NCI-H2171 treated with DMSO at 0.1 percent for 48 hours (cell line): ENCODE results near the gene GADD45GIP1.
A peak's percentile ranks its signal among the peaks of the same experiment; 100 is the strongest.

Experiments
- DNase-seq: peaks from one replicate; lab custom pipeline; 2025; lab: John Stamatoyannopoulos, UW

The GADD45GIP1 gene

GRCh38 chr19:12956446-12957388 lies at the start of gene GADD45GIP1:
Gene GADD45GIP1 (minus strand): TSS chr19:12957223. CDS start chr19:12957212, 11 bp downstream.
- DNase-seq = peak; percentile 77

GRCh38 chr19:13005861-13006370 lies 48.9 kb upstream of the GADD45GIP1 start:
- no peak for DNase-seq

DNA sequence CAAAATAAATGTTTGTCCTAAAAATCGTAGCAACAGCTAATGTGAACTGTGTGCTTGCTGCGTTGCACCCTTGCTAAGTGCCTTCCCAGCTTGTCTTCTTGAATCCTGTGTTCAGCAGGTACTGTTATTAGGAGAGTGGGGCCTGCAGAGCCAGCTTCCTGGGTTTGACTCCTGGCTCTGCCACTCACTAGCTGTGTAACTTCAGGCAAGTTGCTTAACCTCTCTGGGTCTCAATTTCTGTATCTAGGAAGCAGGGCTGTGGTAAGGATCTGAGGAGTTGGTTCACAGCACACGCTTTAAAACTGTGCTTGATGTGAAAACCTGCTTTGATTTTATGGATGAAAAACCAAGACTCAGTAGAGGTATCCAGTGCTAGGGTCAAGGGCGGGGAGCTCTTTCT lies 48.2 kb upstream of the GADD45GIP1 start:
- no peak for DNase-seq

DNA sequence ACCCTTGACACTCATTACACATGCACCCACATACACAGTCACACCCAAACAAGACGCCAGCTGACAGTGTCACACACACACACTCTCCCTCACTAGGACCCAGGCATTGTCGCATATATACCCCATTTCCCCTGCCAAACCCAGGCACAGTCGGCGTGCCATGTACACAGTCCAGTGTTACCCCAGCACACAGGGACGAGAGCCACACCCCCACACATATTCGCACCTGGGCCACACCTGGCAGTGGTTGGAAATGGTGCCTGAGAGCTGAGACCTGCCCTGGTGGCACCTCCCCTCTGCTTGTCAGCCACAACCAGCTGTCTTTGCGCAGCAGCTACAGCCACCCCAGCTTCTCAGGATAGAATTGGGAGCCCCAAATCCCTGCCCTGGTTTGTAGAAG lies 47.2 kb upstream of the GADD45GIP1 start:
- DNase-seq = no peak

DNA sequence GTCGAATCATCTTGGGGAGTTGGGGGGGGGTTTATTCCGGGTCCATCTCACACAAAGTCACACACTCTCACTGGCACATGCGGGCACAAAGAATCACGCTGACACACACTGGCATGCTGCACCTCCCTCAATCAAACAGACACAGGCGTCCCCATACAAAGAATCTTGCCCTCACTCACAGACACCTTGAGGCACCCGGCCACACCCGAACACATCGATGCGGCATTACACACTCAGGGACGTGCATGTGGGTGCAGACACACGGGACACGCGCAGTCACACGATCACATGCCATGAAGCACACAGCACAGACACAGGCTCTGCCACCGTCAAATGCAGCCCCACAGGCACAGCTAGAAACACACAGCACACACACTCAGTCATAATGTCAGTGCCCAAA lies 46.1 kb upstream of the GADD45GIP1 start:
- no peak for DNase-seq

GRCh38 chr19:13002166-13002898 lies 45.3 kb upstream of the GADD45GIP1 start:
- DNase-seq = no peak

- no peak for DNase-seq
Measured at GRCh38 chr19:13001502-13002165, 44.6 kb upstream of the GADD45GIP1 start.

GRCh38 chr19:13001166-13001501 lies 44.1 kb upstream of the GADD45GIP1 start:
- DNase-seq = no peak

- no peak for DNase-seq
Measured at GRCh38 chr19:12997967-12998940, 41.2 kb upstream of the GADD45GIP1 start.

- DNase-seq = no peak
Measured at GRCh38 chr19:12997179-12997966, 40.4 kb upstream of the GADD45GIP1 start.

DNA sequence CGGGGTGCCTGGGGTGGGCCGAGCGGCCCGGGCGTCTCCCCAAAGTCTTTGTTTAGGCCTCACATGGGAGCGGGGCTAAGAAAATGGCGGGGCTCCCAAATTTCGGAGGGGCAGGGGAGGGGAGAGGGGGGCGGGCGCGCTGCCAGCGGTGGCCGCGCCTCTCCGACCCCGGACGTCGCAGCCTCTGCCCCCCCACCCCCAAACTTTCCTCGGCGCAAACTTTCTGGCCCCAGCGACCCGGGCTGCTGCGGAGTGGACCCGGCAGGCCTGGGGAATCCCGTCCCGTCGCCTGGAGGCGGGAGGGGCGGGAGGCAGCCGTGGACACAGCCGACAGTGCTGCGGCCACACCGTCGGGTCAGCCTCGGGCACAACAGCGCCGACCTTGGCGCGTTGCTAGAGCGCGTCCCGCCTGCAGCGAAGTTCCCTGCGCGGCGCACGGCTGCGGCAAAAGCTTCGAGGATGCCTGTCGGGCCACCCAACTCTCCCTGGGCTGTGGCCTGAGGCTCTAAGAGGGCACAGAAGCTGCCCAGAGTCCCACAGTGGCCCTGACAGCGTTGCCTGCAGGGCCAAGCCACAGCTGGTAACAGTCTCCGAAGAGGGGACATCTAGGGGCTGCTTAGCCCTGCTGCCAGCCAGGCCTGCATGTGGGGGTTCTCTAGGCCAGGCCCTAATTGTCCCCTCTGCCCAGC lies 39.5 kb upstream of the GADD45GIP1 start:
- DNase-seq = no peak

DNA sequence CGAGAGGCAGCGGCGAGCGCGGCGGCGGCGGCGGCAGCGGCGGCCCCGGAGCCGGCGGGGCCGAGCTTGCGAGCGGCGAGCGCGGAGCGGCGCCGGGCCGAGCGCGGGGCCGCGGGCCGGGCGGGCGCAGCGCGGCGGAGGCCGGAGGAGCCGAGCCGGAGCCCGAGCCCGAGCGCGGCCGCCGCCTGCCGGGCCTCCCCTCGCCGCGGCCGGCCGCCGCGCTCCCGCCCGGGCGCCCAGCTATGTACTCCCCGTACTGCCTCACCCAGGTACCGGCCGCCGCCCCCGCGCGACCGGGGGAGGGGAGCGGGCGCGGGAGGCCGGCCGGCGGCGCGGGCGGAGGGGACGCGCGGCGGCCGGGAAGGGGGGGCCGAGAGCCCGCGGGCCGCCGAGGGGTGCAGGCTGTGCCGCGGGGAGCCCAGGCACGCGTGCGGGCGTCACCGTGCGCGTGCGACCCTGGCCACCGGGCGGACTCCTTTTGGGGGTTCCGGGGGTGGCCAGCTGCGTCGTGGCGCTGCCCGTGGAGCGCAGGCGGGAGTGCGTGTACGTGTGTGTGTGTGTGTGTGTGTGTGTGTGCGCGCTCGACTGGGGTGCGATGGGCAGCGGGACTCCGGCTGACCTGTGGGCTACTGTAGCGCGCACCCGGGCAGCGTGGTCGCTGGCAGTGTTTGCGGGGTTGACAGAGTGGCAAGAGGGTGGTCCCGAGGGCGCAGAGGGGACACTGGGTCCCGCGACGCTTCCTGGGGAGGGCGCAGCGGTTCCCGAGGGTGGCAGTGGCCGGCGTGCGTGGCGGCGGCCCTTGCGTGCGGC lies 38.8 kb upstream of the GADD45GIP1 start:
- DNase-seq = no peak

GRCh38 chr19:12994701-12995595 lies 37.9 kb upstream of the GADD45GIP1 start, which contains the start of gene NFIX:
Gene NFIX (plus strand): TSS chr19:12995475. CDS start chr19:12995838, 363 bp downstream.
- DNase-seq = no peak

- no peak for DNase-seq
Measured at GRCh38 chr19:12993562-12993961, 36.5 kb upstream of the GADD45GIP1 start.

GRCh38 chr19:12992729-12993128 lies 35.7 kb upstream of the GADD45GIP1 start:
- no peak for DNase-seq

- no peak for DNase-seq
Measured at GRCh38 chr19:12991296-12991695, 34.3 kb upstream of the GADD45GIP1 start.

GRCh38 chr19:12990853-12991252 lies 33.8 kb upstream of the GADD45GIP1 start:
- DNase-seq = no peak

GRCh38 chr19:12990431-12990830 lies 33.4 kb upstream of the GADD45GIP1 start:
- DNase-seq = no peak
